ENCODE data around the gene ATP2C2. TPM values are rescaled to one million over a fixed set of nuclear protein-coding genes. Genes with fewer than 3 reads are reported as not detected.

Gene ATP2C2
- total RNA-seq, 1 experiment from 2014 or later: 4.0 TPM

- no peak overlapping the region for H3K4me3 Mint-ChIP-seq
- no peak overlapping the region for H2BK15ac ChIP-seq (ENCODE audit: low read depth, low read length)
- no peaks in the 10 kb centered on the region for H3K79me1 ChIP-seq (ENCODE audit: insufficient read depth, low read depth, low read length, poor library complexity, severe bottlenecking)
- H2BK20ac ChIP-seq (ENCODE audit: low read depth, low read length, poor library complexity, severe bottlenecking): no peak overlapping the region
- H3K9me3 Mint-ChIP-seq: peaks cover 11 to 21% of the 10 kb centered on the region in 2 experiments
- H2BK120ac ChIP-seq (ENCODE audit: low read depth, low read length, poor library complexity, severe bottlenecking): no peak overlapping the region
- no peaks in the 10 kb centered on the region for H3K4me1 ChIP-seq (ENCODE audit: insufficient read depth, low read length)
- no peak overlapping the region for H2BK5ac ChIP-seq (ENCODE audit: insufficient read length, low read length)
- no peaks in the 10 kb centered on the region for H3K23me2 ChIP-seq (ENCODE audit: insufficient read length, low read depth, low read length, poor library complexity, severe bottlenecking)
- no peak for DNase-seq
- H4K5ac ChIP-seq (ENCODE audit: insufficient read length, low read depth, low read length): no peak overlapping the region
- H3K56ac ChIP-seq (ENCODE audit: insufficient read length, low read depth, low read length): no peak overlapping the region
- H2BK12ac ChIP-seq (ENCODE audit: insufficient read length, low read depth, low read length): no peak overlapping the region
- no peak overlapping the region for H3K14ac ChIP-seq (ENCODE audit: insufficient read depth, low read length)
- H3K27ac Mint-ChIP-seq: no peak overlapping the region
- H3K27me3 Mint-ChIP-seq (ENCODE audit: low read depth): peaks cover 5% of the 10 kb centered on the region
- no peaks in the 10 kb centered on the region for H3K4me1 Mint-ChIP-seq
- no peak overlapping the region for H4K91ac ChIP-seq (ENCODE audit: insufficient read length, low read depth, low read length)
- no peak overlapping the region for H3K9ac ChIP-seq (ENCODE audit: extremely low read depth, insufficient read length, low read length)
- H4K8ac ChIP-seq (replicated peaks; ENCODE audit: insufficient read length, low read depth, low read length): no peak overlapping the region
- no CpG with 5 or more reads among the region's 3 CpGs for WGBS (ENCODE audit: extremely low coverage, insufficient read length, low lambda C conversion rate)
- H3K4me2 ChIP-seq (ENCODE audit: insufficient read depth, insufficient read length, low read length): no peak overlapping the region
- H3K4ac ChIP-seq (ENCODE audit: low read depth, low read length): no peak overlapping the region
- H2AFZ ChIP-seq (ENCODE audit: low read length): no peak overlapping the region
- H3K79me2 ChIP-seq (ENCODE audit: insufficient read depth, low read length): no peaks in the 10 kb centered on the region
- no peak overlapping the region for H3K27ac ChIP-seq (ENCODE audit: insufficient read length, low read depth, low read length)
- H3K23ac ChIP-seq (ENCODE audit: insufficient read length, low read depth, low read length): no peak overlapping the region
- H3K9me3 ChIP-seq (ENCODE audit: control insufficient read depth, low read depth, low read length): no peaks in the 10 kb centered on the region
- H3T11ph ChIP-seq (ENCODE audit: low read length): no peak overlapping the region
- no peaks in the 10 kb centered on the region for H4K20me1 ChIP-seq (ENCODE audit: control insufficient read depth, insufficient read depth, insufficient read length)
- no peak overlapping the region for H3K18ac ChIP-seq (ENCODE audit: insufficient read length, low read depth, low read length)
- H2AK5ac ChIP-seq (ENCODE audit: insufficient read length, low read length): no peak overlapping the region
- no peak for TF ChIP-seq CTCF (conservative IDR thresholded peaks at IDR 0.05)
- H3K27me3 ChIP-seq (ENCODE audit: insufficient read depth, low read length): no peaks in the 10 kb centered on the region
- 0 out of 7 replicates have a peak, but pooled peaks cover 0 to 2% (median 0%) of the 10 kb centered on the region in 3 experiments for H3K36me3 Mint-ChIP-seq (ENCODE audit: insufficient read depth in 1 of 3, low read depth in 3 of 3)
Observed at GRCh38 chr16:84386047-84386446, 17.7 kb downstream of the ATP2C2 start.

Measured in H9 (cell line).